Stomach (tissue), 9 donors: ENCODE data around the gene C2CD2. TPM values are rescaled to one million over a fixed set of nuclear protein-coding genes. Genes with fewer than 3 reads are reported as not detected.

Source experiments
- DNase-seq, 2 donors: peaks; one replicate each; pipeline versions ENCODE4 v3.0.0 to v3.0.0-alpha.2; 2013 to 2019
- H3K27ac ChIP-seq, 5 donors: fragments of 200-600 bp in 4 of 5; sonication (generic) in 4 of 5; one replicate each; pipeline ENCODE4 v1.5.1; 2013 to 2019; ENCODE audit warnings: mild to moderate bottlenecking in 1 of 5, moderate library complexity in 1 of 5
- H3K27me3 ChIP-seq, 3 donors: fragments of 200-600 bp; sonication (generic); one replicate each; pipeline ENCODE4 v1.5.1; 2017 to 2019; ENCODE audit warnings: mixed run types in 1 of 3
- H3K36me3 ChIP-seq, 4 donors: fragments of 200-600 bp; sonication (generic); 1 replicate in 3 of 4; 2 replicates in 1 of 4; pipeline ENCODE4 v1.5.1; 2016 to 2019
- H3K4me1 ChIP-seq, 4 donors: fragments of 200-600 bp; sonication (generic); one replicate each; pipeline ENCODE4 v1.5.1; 2016 to 2019
- H3K4me3 ChIP-seq, 4 donors: fragments of 200-600 bp; sonication (generic) in 3 of 4; one replicate each; pipeline ENCODE4 v1.5.1; 2016 to 2019; ENCODE audit warnings: mild to moderate bottlenecking in 1 of 4
- H3K9me3 ChIP-seq, 4 donors: fragments of 200-600 bp; sonication (generic); one replicate each; pipeline ENCODE4 v1.5.1; 2016 to 2019
- EP300 ChIP-seq: sonication (generic); formaldehyde crosslinking; IDR thresholded peaks from one replicate; pipeline ENCODE4 v1.6.1; 2017; ENCODE audit warnings: antibody characterized with exemption
- POLR2A ChIP-seq, 4 donors: fragments of 450-650 bp; IDR thresholded peaks; one replicate each; pipeline ENCODE4 v1.6.1; 2016; ENCODE audit warnings: antibody characterized with exemption in 4 of 4, control low read depth in 2 of 4, mild to moderate bottlenecking in 1 of 4, moderate library complexity in 1 of 4
- POLR2AphosphoS5 ChIP-seq, 3 donors: sonication (generic); formaldehyde crosslinking; IDR thresholded peaks; one replicate each; pipeline ENCODE4 v1.6.1; 2016; ENCODE audit warnings: antibody characterized with exemption in 3 of 3
- WGBS, 5 donors: extraction: QIAGEN DNeasy Blood & Tissue Kit in 3 of 5; methylation state at CpG; one replicate each; pipeline versions ENCODE4 v1.1.5 to v1.1.7; 2013 to 2018; 5-methylcytosine and 5-hydroxymethylcytosine counted together
- intact Hi-C: fragments of 100-400 bp; cut with DNase I; formaldehyde crosslinking; loops from one replicate; pipeline ENCODE4 v1.15.1; 2023; ENCODE audit warnings: low total_unique reads
- polyA plus RNA-seq, 3 donors: library from polyadenylated mRNA; stranded (reverse); fragments of 200-250 nt; gene quantifications; one replicate each; pipeline ENCODE4 v1.2.3, GENCODE V29; 2013
- total RNA-seq, 5 donors: library from RNA; depleted of rRNA; stranded (reverse); fragments of >200 nt; gene quantifications; one replicate each; pipeline versions ENCODE4 v1.1.0 to v1.2.3, GENCODE V29; 2014 to 2016
- TF ChIP-seq, protein P1 (sequence below), 7 experiments: fragments of 450-650 bp in 4 of 7; fragments of 200-600 bp in 3 of 7; sonication (generic) in 3 of 7; IDR thresholded peaks; one replicate each; pipeline ENCODE4 v1.5.1; 2016 to 2019; ENCODE audit warnings: antibody characterized with exemption in 7 of 7, control low read depth in 2 of 7, mild to moderate bottlenecking in 1 of 7
- donor health status: healthy with polysubstance abuse.
- donor health status: Bipolar disorder and iron deficiency.
- donor health status: healthy.

C2CD2 gene
- total and polyA plus RNA-seq, 8 donors, result 4.6 to 31.9 (median 16.0) TPM

- no peak overlapping the region for H3K4me3 ChIP-seq
- no peak for DNase-seq
- H3K27ac ChIP-seq, result no peak overlapping the region
- H3K36me3 ChIP-seq, result peaks cover 17 to 60% (median 52%) of the 10 kb centered on the region in 4 donors
- H3K9me3 ChIP-seq, result no peaks in the 10 kb centered on the region
- peaks cover 0 to 3% (median 0%) of the 10 kb centered on the region in 3 donors for H3K27me3 ChIP-seq
- H3K4me1 ChIP-seq, result peaks cover 0 to 8% (median 4%) of the 10 kb centered on the region in 4 donors
- intact Hi-C loops, result no loop called here
- WGBS, 5 donors, result 87 to 98% (median 97%) methylated on average over 15 of the region's 15 CpGs
- TF ChIP-seq, protein P1, sequence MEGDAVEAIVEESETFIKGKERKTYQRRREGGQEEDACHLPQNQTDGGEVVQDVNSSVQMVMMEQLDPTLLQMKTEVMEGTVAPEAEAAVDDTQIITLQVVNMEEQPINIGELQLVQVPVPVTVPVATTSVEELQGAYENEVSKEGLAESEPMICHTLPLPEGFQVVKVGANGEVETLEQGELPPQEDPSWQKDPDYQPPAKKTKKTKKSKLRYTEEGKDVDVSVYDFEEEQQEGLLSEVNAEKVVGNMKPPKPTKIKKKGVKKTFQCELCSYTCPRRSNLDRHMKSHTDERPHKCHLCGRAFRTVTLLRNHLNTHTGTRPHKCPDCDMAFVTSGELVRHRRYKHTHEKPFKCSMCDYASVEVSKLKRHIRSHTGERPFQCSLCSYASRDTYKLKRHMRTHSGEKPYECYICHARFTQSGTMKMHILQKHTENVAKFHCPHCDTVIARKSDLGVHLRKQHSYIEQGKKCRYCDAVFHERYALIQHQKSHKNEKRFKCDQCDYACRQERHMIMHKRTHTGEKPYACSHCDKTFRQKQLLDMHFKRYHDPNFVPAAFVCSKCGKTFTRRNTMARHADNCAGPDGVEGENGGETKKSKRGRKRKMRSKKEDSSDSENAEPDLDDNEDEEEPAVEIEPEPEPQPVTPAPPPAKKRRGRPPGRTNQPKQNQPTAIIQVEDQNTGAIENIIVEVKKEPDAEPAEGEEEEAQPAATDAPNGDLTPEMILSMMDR (IDR thresholded peaks at IDR 0.05), result no peak
- no peak for TF ChIP-seq POLR2AphosphoS5 (IDR thresholded peaks at IDR 0.05)
- no peak for TF ChIP-seq EP300
- no peak for TF ChIP-seq POLR2A (IDR thresholded peaks at IDR 0.05)
Observed at GRCh38 chr21:41918561-41919358, 35.1 kb downstream of the C2CD2 start.

DNA sequence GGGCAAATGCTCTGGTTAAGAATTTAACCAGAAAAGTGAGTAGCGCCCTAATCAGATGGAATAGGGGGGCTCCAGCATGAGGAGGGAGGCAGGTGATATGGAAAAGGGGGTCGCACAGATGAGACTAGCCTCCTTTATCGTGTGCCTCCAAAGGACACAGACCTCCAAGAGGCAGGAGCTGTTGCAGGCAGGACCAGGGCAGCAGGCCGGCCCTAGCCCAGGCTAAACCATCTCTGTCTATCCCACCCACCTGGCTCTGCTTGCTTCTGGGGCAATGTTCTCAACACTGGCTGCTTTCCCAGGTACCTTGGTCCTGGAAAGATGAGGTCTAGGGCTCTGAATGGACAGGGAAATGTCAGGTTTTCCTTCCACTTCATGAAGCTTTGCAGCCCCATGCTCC is 36.3 kb downstream of the C2CD2 start:
- 94 to 98% (median 96%) methylated on average over 4 of the region's 4 CpGs for WGBS, 5 donors
- DNase-seq, result no peak
- intact Hi-C loops, result no loop called here
- H3K27ac ChIP-seq, result no peak overlapping the region
- H3K4me3 ChIP-seq, result no peak overlapping the region
- H3K36me3 ChIP-seq, result peaks cover 17 to 72% (median 64%) of the 10 kb centered on the region in 4 donors
- H3K27me3 ChIP-seq, result no peaks in the 10 kb centered on the region
- TF ChIP-seq EP300 (no peak), POLR2A (IDR thresholded peaks at IDR 0.05) (no peak), POLR2AphosphoS5 (IDR thresholded peaks at IDR 0.05) (no peak)
- TF ChIP-seq, protein P1 (IDR thresholded peaks at IDR 0.05), result no peak
- H3K4me1 ChIP-seq, result peaks cover 0 to 4% (median 0%) of the 10 kb centered on the region in 4 donors
- H3K9me3 ChIP-seq, result no peaks in the 10 kb centered on the region

DNA sequence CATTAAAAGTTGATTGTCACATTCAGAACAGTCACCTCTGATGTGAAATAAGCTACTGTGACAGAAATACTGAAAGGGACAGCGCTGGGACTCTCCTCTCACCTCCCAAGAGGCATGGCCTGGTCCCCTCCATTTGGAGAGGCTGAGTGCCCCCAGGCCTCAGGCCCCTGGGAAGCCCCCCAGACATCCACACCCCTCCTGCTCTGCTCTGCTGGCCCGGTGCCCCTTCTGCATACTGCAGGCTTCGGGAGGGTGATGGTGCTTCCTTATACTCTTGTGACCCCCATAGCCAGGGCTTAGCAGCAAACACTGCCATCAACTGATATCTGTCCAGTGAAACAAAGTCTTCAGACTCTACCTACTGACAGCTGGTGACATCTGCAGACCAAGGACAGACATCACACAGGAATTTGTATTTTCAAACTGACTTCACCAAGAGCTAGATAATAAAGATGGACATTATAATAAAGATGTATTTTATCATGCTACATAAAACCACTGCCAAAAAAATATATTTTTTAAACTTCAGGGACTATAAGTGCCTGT is 36.9 kb downstream of the C2CD2 start:
- WGBS, 5 donors, result 87 to 96% (median 90%) methylated on average over 3 of the region's 3 CpGs
- Histone ChIP-seq H3K9me3 (no peaks in the 10 kb centered on the region), H3K27me3 (no peaks in the 10 kb centered on the region), H3K27ac (no peak overlapping the region), H3K4me3 (no peak overlapping the region), H3K36me3 (peaks cover 20 to 76% (median 68%) of the 10 kb centered on the region in 4 donors), H3K4me1 (peaks cover 0 to 4% (median 0%) of the 10 kb centered on the region in 4 donors)
- intact Hi-C loops, result no loop called here
- DNase-seq, result no peak
- no peak for TF ChIP-seq POLR2A (IDR thresholded peaks at IDR 0.05)
- TF ChIP-seq, protein P1 (IDR thresholded peaks at IDR 0.05), result no peak
- TF ChIP-seq EP300, result no peak
- TF ChIP-seq POLR2AphosphoS5 (IDR thresholded peaks at IDR 0.05), result no peak

GRCh38 chr21:41914965-41915364 is 38.9 kb downstream of the C2CD2 start:
- no peaks in the 10 kb centered on the region for H3K9me3 ChIP-seq
- no peaks in the 10 kb centered on the region for H3K4me1 ChIP-seq
- DNase-seq, result no peak
- peaks cover 24 to 89% (median 85%) of the 10 kb centered on the region in 4 donors for H3K36me3 ChIP-seq
- H3K27ac ChIP-seq, result no peak overlapping the region
- H3K4me3 ChIP-seq, result no peak overlapping the region
- H3K27me3 ChIP-seq, result no peaks in the 10 kb centered on the region
- intact Hi-C loops, result no loop called here
- no peak for TF ChIP-seq EP300
- TF ChIP-seq, protein P1 (IDR thresholded peaks at IDR 0.05), result no peak
- TF ChIP-seq POLR2AphosphoS5 (IDR thresholded peaks at IDR 0.05), result no peak
- no peak for TF ChIP-seq POLR2A (IDR thresholded peaks at IDR 0.05)
- 79 to 88% (median 88%) methylated on average over 6 of the region's 6 CpGs for WGBS, 5 donors
